Measurements from ENCODE around the gene ASPDH. TPM values are rescaled to one million over a fixed set of nuclear protein-coding genes. Genes with fewer than 3 reads are reported as not detected.

The ASPDH gene
- polyA plus RNA-seq, 3 donors = not detected

GRCh38 chr19:50510700-50511068 is 3.0 kb downstream of the ASPDH start:
- H4K20me1 ChIP-seq (ENCODE audit: insufficient read depth, low read length) = no peaks in the 10 kb centered on the region
- TF ChIP-seq, protein P1, sequence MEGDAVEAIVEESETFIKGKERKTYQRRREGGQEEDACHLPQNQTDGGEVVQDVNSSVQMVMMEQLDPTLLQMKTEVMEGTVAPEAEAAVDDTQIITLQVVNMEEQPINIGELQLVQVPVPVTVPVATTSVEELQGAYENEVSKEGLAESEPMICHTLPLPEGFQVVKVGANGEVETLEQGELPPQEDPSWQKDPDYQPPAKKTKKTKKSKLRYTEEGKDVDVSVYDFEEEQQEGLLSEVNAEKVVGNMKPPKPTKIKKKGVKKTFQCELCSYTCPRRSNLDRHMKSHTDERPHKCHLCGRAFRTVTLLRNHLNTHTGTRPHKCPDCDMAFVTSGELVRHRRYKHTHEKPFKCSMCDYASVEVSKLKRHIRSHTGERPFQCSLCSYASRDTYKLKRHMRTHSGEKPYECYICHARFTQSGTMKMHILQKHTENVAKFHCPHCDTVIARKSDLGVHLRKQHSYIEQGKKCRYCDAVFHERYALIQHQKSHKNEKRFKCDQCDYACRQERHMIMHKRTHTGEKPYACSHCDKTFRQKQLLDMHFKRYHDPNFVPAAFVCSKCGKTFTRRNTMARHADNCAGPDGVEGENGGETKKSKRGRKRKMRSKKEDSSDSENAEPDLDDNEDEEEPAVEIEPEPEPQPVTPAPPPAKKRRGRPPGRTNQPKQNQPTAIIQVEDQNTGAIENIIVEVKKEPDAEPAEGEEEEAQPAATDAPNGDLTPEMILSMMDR (IDR thresholded peaks at IDR 0.05) = no peak
- H3K9me3 Mint-ChIP-seq = peaks cover 0 to under 1% (median 0%) of the 10 kb centered on the region in 7 donors
- peak overlapping the region; percentile 92 to 97 (median 96) for H3K27ac Mint-ChIP-seq
- no peaks in the 10 kb centered on the region for H3K36me3 ChIP-seq (replicated peaks in 1 of 2; ENCODE audit: control insufficient read depth in 1 of 2, insufficient read depth in 2 of 2, low read length in 2 of 2)
- DNase-seq = no peak
- peak overlapping the region; percentile 82 for H2AFZ ChIP-seq (ENCODE audit: insufficient read depth, low read depth, low read length, poor library complexity, severe bottlenecking)
- peak overlapping the region; percentile 88 for H3K4me2 ChIP-seq (replicated peaks; ENCODE audit: extremely low read depth, low read length, poor library complexity, severe bottlenecking)
- H3K4me1 Mint-ChIP-seq = peaks cover 15% of the 10 kb centered on the region
- 6% methylated on average over 7 of the region's 10 CpGs for WGBS (ENCODE audit: insufficient coverage)
- peaks cover 11 to 16% of the 10 kb centered on the region in 2 donors for H3K4me1 ChIP-seq (ENCODE audit: control insufficient read depth in 1 of 2, insufficient read depth in 2 of 2, low read length in 2 of 2)
- H3K27ac ChIP-seq (ENCODE audit: low read depth in 1 of 2, low read length in 2 of 2) = peak overlapping the region; percentile 72 to 91
- H3K4me3 Mint-ChIP-seq = peak overlapping the region; percentile 90 to 95
- H3K9ac ChIP-seq (ENCODE audit: insufficient read depth, low read length, poor library complexity, severe bottlenecking) = peak overlapping the region; percentile 86
- intact Hi-C loops (cut with micrococcal nuclease) = loop anchor here (1.0 to 5.0 kb wide), 5 partner anchors 34 to 292 kb away; partner anchors contain the start of genes EMC10 (in 2 of the 2), GARIN5A (in 2 of the 2), NR1H2 (in 1 of the 2) and POLD1 (in 1 of the 2)
- peak overlapping the region; percentile 77 to 91 (median 83) for H3K4me3 ChIP-seq (replicated peaks in 1 of 3; ENCODE audit: low read depth in 2 of 3, low read length in 3 of 3)
- peaks cover 4% of the 10 kb centered on the region for H3K79me2 ChIP-seq (ENCODE audit: insufficient read depth, low read length)
- no peaks in the 10 kb centered on the region for H3K9me3 ChIP-seq (replicated peaks in 1 of 2; ENCODE audit: control insufficient read depth in 1 of 2, insufficient read depth in 1 of 2, low read length in 2 of 2)
- peaks cover 7 to 24% (median 15%) of the 10 kb centered on the region in 3 donors for H3K27me3 Mint-ChIP-seq (ENCODE audit: low read depth in 3 of 3)
- H3K27me3 ChIP-seq (ENCODE audit: control insufficient read depth in 2 of 2, insufficient read depth in 2 of 2, low read length in 2 of 2) = peaks cover 0 to 6% of the 10 kb centered on the region in 2 donors
- H3K36me3 Mint-ChIP-seq = peaks cover 9 to 10% of the 10 kb centered on the region in 2 donors

DNA sequence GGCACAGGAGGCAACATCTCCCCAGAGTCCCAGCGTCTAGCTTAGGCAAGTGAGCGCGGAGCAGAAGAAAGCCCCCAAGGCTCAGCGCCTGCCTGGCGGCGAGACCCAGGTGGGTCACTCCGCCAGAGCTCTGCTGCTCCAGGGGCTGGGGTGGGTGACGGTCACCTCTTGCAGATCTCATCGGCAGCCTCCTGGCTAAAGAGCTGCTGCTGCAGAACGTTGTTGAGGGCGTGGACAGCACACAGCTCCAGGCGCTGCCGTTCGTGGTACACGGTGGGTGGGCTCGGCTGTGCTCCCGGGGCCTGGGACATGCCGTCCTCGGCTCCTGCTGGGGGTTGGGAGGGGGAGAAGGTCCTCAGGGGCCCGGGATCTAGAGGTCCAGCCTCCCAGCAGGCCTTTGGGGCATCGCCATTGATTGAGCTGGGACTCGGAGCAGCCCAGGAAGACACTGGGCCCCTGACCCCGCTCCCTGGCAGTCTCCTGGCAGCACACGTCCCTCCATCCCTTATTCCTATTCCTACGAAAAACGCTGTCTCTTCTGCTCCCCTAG is 3.5 kb downstream of the ASPDH start:
- no peaks in the 10 kb centered on the region for H4K20me1 ChIP-seq (ENCODE audit: insufficient read depth, low read length)
- H3K4me2 ChIP-seq (replicated peaks; ENCODE audit: extremely low read depth, low read length, poor library complexity, severe bottlenecking) = peak overlapping the region; percentile 88
- H3K9me3 Mint-ChIP-seq = no peaks in the 10 kb centered on the region
- H3K27me3 ChIP-seq (ENCODE audit: control insufficient read depth in 2 of 2, insufficient read depth in 2 of 2, low read length in 2 of 2) = peaks cover 0 to 6% of the 10 kb centered on the region in 2 donors
- 87% methylated on average over 25 of the region's 26 CpGs for WGBS (ENCODE audit: insufficient coverage)
- peak overlapping the region; percentile 90 to 95 for H3K4me3 Mint-ChIP-seq
- peaks cover 11 to 16% of the 10 kb centered on the region in 2 donors for H3K4me1 ChIP-seq (ENCODE audit: control insufficient read depth in 1 of 2, insufficient read depth in 2 of 2, low read length in 2 of 2)
- H3K9ac ChIP-seq (ENCODE audit: insufficient read depth, low read length, poor library complexity, severe bottlenecking) = peak overlapping the region; percentile 86
- TF ChIP-seq, protein P1 (IDR thresholded peaks at IDR 0.05) = no peak
- intact Hi-C loops (cut with micrococcal nuclease) = loop anchor here (2.0 to 5.0 kb wide), 4 partner anchors 33 to 292 kb away; partner anchors contain the start of genes EMC10 (in 1 of the 2), GARIN5A (in 1 of the 2), NR1H2 (in 1 of the 2) and POLD1 (in 1 of the 2)
- peak overlapping the region; percentile 72 to 91 for H3K27ac ChIP-seq (ENCODE audit: low read depth in 1 of 2, low read length in 2 of 2)
- peak overlapping the region; percentile 92 to 97 (median 96) for H3K27ac Mint-ChIP-seq
- peak overlapping the region; percentile 82 for H2AFZ ChIP-seq (ENCODE audit: insufficient read depth, low read depth, low read length, poor library complexity, severe bottlenecking)
- peaks cover 15% of the 10 kb centered on the region for H3K4me1 Mint-ChIP-seq
- H3K9me3 ChIP-seq (replicated peaks in 1 of 2; ENCODE audit: control insufficient read depth in 1 of 2, insufficient read depth in 1 of 2, low read length in 2 of 2) = no peaks in the 10 kb centered on the region
- H3K36me3 ChIP-seq (replicated peaks in 1 of 2; ENCODE audit: control insufficient read depth in 1 of 2, insufficient read depth in 2 of 2, low read length in 2 of 2) = no peaks in the 10 kb centered on the region
- peaks cover 12 to 13% of the 10 kb centered on the region in 2 donors for H3K36me3 Mint-ChIP-seq
- DNase-seq = no peak
- H3K4me3 ChIP-seq (replicated peaks in 1 of 3; ENCODE audit: low read depth in 2 of 3, low read length in 3 of 3) = peak overlapping the region; percentile 77 to 91 (median 83)
- peaks cover 4% of the 10 kb centered on the region for H3K79me2 ChIP-seq (ENCODE audit: insufficient read depth, low read length)
- H3K27me3 Mint-ChIP-seq (ENCODE audit: low read depth in 3 of 3) = peaks cover 7 to 22% (median 15%) of the 10 kb centered on the region in 3 donors
